Testis (tissue), 3 donors: ENCODE results near the gene IL6R. TPM values are rescaled to one million over a fixed set of nuclear protein-coding genes. Genes with fewer than 3 reads are reported as not detected.

Experiments
- DNase-seq: peaks from one replicate; pipeline ENCODE4 v3.0.0-alpha.2; 2019
- H3K27ac ChIP-seq, 2 donors: fragments of 200-600 bp; sonication (generic); one replicate each; pipeline ENCODE4 v1.5.1; 2019
- H3K27me3 ChIP-seq: fragments of 200-600 bp; sonication (generic); one replicate; pipeline ENCODE4 v1.5.1; 2019
- H3K36me3 ChIP-seq: fragments of 200-600 bp; sonication (generic); one replicate; pipeline ENCODE4 v1.5.1; 2017; ENCODE audit warnings: low read depth; ENCODE audit errors: missing control alignments
- H3K4me1 ChIP-seq: fragments of 200-600 bp; sonication (generic); one replicate; pipeline ENCODE4 v1.5.1; 2019
- H3K4me3 ChIP-seq, 2 donors: fragments of 200-600 bp; sonication (generic); one replicate each; pipeline ENCODE4 v1.5.1; 2017 to 2019
- H3K9me3 ChIP-seq: fragments of 200-600 bp; sonication (generic); one replicate; pipeline ENCODE4 v1.5.1; 2017
- POLR2A ChIP-seq: fragments of 450-650 bp; IDR thresholded peaks from one replicate; pipeline ENCODE4 v1.6.1; 2017; ENCODE audit warnings: antibody characterized with exemption, mild to moderate bottlenecking, moderate library complexity
- WGBS, 2 donors: methylation state at CpG; one replicate each; pipeline ENCODE4 v1.1.5; 2018; 5-methylcytosine and 5-hydroxymethylcytosine counted together
- intact Hi-C: fragments of 100-400 bp; cut with DNase I; formaldehyde crosslinking; loops from one replicate; pipeline ENCODE4 v1.15.1; 2023; ENCODE audit warnings: low total_unique reads
- polyA plus RNA-seq: library from polyadenylated mRNA; stranded (reverse); fragments of 350-450 nt; fragmentation: Illumina TruSeq; extraction: RNeasy Lipid Tissue Mini Kit (QIAGEN cat#74804); gene quantifications from one replicate; pipeline ENCODE4 v1.2.3, GENCODE V29; 2014; ENCODE audit warnings: low read depth, low replicate concordance; ENCODE audit not compliant: insufficient read depth
- total RNA-seq, 2 donors: library from RNA; depleted of rRNA; stranded (reverse); fragments of >200 nt; gene quantifications; one replicate each; pipeline ENCODE4 v1.2.3, GENCODE V29; 2016
- TF ChIP-seq, protein P1 (sequence below), 3 experiments: fragments of 450-650 bp in 2 of 3; fragments of 200-600 bp in 1 of 3; sonication (generic) in 1 of 3; IDR thresholded peaks; one replicate each; pipeline ENCODE4 v1.5.1; 2016 to 2019; ENCODE audit warnings: antibody characterized with exemption in 3 of 3, mild to moderate bottlenecking in 2 of 3, moderate library complexity in 1 of 3

The IL6R gene
- total and polyA plus RNA-seq, 3 donors from 2014 or later: 8.5 to 29.7 (median 25.0) TPM

DNA sequence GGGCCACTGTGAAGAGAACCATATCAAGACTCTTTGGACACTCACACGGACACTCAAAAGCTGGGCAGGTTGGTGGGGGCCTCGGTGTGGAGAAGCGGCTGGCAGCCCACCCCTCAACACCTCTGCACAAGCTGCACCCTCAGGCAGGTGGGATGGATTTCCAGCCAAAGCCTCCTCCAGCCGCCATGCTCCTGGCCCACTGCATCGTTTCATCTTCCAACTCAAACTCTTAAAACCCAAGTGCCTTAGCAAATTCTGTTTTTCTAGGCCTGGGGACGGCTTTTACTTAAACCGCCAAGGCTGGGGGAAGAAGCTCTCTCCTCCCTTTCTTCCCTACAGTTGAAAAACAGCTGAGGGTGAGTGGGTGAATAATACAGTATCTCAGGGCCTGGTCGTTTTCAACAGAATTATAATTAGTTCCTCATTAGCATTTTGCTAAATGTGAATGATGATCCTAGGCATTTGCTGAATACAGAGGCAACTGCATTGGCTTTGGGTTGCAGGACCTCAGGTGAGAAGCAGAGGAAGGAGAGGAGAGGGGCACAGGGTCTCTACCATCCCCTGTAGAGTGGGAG is 60.6 kb downstream of the IL6R start:
- Histone ChIP-seq H3K4me3 (no peak overlapping the region), H3K36me3 (no peaks in the 10 kb centered on the region), H3K9me3 (no peaks in the 10 kb centered on the region), H3K4me1 (peaks cover 15% of the 10 kb centered on the region), H3K27me3 (no peaks in the 10 kb centered on the region), H3K27ac (peak overlapping the region; percentile 29 to 48)
- intact Hi-C loops: no loop called here
- 84 to 85% methylated on average over 7 to 8 of the region's 8 CpGs for WGBS, 2 donors
- no peak for TF ChIP-seq POLR2A
- TF ChIP-seq, protein P1, sequence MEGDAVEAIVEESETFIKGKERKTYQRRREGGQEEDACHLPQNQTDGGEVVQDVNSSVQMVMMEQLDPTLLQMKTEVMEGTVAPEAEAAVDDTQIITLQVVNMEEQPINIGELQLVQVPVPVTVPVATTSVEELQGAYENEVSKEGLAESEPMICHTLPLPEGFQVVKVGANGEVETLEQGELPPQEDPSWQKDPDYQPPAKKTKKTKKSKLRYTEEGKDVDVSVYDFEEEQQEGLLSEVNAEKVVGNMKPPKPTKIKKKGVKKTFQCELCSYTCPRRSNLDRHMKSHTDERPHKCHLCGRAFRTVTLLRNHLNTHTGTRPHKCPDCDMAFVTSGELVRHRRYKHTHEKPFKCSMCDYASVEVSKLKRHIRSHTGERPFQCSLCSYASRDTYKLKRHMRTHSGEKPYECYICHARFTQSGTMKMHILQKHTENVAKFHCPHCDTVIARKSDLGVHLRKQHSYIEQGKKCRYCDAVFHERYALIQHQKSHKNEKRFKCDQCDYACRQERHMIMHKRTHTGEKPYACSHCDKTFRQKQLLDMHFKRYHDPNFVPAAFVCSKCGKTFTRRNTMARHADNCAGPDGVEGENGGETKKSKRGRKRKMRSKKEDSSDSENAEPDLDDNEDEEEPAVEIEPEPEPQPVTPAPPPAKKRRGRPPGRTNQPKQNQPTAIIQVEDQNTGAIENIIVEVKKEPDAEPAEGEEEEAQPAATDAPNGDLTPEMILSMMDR (IDR thresholded peaks at IDR 0.05): no peak
- no peak for DNase-seq

DNA sequence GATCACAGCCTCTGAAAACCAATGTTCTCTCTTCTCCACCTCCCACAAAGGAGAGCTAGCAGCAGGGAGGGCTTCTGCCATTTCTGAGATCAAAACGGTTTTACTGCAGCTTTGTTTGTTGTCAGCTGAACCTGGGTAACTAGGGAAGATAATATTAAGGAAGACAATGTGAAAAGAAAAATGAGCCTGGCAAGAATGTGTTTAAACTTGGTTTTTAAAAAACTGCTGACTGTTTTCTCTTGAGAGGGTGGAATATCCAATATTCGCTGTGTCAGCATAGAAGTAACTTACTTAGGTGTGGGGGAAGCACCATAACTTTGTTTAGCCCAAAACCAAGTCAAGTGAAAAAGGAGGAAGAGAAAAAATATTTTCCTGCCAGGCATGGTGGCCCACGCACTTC is 61.1 kb downstream of the IL6R start:
- no peak overlapping the region for H3K4me3 ChIP-seq
- no peaks in the 10 kb centered on the region for H3K36me3 ChIP-seq
- intact Hi-C loops: no loop called here
- 54 to 66% methylated on average over 3 of the region's 3 CpGs for WGBS, 2 donors
- peaks cover 15% of the 10 kb centered on the region for H3K4me1 ChIP-seq
- TF ChIP-seq, protein P1 (IDR thresholded peaks at IDR 0.05): no peak
- no peak for TF ChIP-seq POLR2A
- H3K27me3 ChIP-seq: no peaks in the 10 kb centered on the region
- no peak for DNase-seq
- peak overlapping the region; percentile 29 to 48 for H3K27ac ChIP-seq
- H3K9me3 ChIP-seq: no peaks in the 10 kb centered on the region

DNA sequence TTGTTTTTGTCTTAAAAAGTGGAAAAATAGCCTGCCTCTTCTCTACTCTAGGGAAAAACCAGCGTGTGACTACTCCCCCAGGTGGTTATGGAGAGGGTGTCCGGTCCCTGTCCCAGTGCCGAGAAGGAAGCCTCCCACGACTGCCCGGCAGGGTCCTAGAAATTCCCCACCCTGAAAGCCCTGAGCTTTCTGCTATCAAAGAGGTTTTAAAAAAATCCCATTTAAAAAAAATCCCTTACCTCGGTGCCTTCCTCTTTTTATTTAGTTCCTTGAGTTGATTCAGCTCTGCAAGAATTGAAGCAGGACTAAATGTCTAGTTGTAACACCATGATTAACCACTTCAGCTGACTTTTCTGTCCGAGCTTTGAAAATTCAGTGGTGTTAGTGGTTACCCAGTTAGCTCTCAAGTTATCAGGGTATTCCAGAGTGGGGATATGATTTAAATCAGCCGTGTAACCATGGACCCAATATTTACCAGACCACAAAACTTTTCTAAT is 61.8 kb downstream of the IL6R start:
- 37 to 40% methylated on average over 8 of the region's 8 CpGs for WGBS, 2 donors
- no peak overlapping the region for H3K4me3 ChIP-seq
- H3K9me3 ChIP-seq: no peaks in the 10 kb centered on the region
- intact Hi-C loops: no loop called here
- no peak for TF ChIP-seq POLR2A
- TF ChIP-seq, protein P1 (IDR thresholded peaks at IDR 0.05): peak in 2 of 3 experiments; percentile 23 to 28
- no peaks in the 10 kb centered on the region for H3K36me3 ChIP-seq
- H3K27me3 ChIP-seq: no peaks in the 10 kb centered on the region
- DNase-seq: peak; percentile 56
- H3K27ac ChIP-seq: peak overlapping the region in 1 of 2 donors; percentile 48
- H3K4me1 ChIP-seq: peaks cover 15% of the 10 kb centered on the region

DNA sequence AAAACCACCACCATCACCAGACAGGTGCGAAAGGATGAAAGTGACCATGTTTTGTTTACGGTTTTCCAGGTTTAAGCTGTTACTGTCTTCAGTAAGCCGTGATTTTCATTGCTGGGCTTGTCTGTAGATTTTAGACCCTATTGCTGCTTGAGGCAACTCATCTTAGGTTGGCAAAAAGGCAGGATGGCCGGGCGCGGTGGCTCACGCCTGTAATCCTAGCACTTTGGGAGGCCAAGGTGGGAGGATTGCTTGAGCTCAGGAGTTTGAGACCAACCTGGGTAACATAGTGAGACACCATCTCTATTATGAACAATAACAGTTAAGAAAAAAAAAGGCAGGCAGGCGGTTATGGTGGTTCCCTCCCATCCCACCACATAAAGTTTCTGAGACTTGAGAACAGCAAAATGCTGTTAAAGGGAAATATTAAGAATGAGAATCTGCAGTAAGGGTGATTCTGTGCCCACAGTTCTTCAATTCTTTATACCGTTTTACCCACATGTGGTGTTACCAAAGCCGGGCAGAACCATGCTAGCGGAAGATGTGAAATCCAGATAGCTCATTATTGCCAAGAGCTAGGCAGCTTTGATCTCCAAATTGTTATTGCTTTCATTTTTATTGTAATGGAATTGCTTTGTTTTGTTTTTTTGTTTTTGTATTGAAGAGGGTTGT is 62.4 kb downstream of the IL6R start:
- Histone ChIP-seq H3K36me3 (no peaks in the 10 kb centered on the region), H3K4me1 (peaks cover 15% of the 10 kb centered on the region), H3K4me3 (no peak overlapping the region), H3K27me3 (no peaks in the 10 kb centered on the region), H3K27ac (peak overlapping the region in 1 of 2 donors; percentile 48), H3K9me3 (no peaks in the 10 kb centered on the region)
- intact Hi-C loops: no loop called here
- TF ChIP-seq, protein P1 (IDR thresholded peaks at IDR 0.05): no peak
- TF ChIP-seq POLR2A: no peak
- WGBS, 2 donors: 91% methylated on average over 11 of the region's 11 CpGs
- DNase-seq: no peak
